ENCODE measurements around the gene CEP170B.
"Not testable (repeated sequence)": the region's sequence is repeated elsewhere in the genome, so short reads cannot be mapped to it uniquely, and the experiment has no call there.

Gene CEP170B

GRCh38 chr14:104855532-104856090, 9.5 kb upstream of the CEP170B start:
- H3K27ac ChIP-seq = no peak overlapping the region
- TF ChIP-seq ZFX (IDR thresholded peaks at IDR 0.05) = no peak
- TF ChIP-seq, protein P1, sequence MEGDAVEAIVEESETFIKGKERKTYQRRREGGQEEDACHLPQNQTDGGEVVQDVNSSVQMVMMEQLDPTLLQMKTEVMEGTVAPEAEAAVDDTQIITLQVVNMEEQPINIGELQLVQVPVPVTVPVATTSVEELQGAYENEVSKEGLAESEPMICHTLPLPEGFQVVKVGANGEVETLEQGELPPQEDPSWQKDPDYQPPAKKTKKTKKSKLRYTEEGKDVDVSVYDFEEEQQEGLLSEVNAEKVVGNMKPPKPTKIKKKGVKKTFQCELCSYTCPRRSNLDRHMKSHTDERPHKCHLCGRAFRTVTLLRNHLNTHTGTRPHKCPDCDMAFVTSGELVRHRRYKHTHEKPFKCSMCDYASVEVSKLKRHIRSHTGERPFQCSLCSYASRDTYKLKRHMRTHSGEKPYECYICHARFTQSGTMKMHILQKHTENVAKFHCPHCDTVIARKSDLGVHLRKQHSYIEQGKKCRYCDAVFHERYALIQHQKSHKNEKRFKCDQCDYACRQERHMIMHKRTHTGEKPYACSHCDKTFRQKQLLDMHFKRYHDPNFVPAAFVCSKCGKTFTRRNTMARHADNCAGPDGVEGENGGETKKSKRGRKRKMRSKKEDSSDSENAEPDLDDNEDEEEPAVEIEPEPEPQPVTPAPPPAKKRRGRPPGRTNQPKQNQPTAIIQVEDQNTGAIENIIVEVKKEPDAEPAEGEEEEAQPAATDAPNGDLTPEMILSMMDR (conservative IDR thresholded peaks at IDR 0.05) = no peak

GRCh38 chr14:104856157-104856868, 8.8 kb upstream of the CEP170B start:
- TF ChIP-seq ZFX (IDR thresholded peaks at IDR 0.05) = no peak
- TF ChIP-seq, protein P1 (conservative IDR thresholded peaks at IDR 0.05) = no peak
- no peak overlapping the region for H3K27ac ChIP-seq

DNA sequence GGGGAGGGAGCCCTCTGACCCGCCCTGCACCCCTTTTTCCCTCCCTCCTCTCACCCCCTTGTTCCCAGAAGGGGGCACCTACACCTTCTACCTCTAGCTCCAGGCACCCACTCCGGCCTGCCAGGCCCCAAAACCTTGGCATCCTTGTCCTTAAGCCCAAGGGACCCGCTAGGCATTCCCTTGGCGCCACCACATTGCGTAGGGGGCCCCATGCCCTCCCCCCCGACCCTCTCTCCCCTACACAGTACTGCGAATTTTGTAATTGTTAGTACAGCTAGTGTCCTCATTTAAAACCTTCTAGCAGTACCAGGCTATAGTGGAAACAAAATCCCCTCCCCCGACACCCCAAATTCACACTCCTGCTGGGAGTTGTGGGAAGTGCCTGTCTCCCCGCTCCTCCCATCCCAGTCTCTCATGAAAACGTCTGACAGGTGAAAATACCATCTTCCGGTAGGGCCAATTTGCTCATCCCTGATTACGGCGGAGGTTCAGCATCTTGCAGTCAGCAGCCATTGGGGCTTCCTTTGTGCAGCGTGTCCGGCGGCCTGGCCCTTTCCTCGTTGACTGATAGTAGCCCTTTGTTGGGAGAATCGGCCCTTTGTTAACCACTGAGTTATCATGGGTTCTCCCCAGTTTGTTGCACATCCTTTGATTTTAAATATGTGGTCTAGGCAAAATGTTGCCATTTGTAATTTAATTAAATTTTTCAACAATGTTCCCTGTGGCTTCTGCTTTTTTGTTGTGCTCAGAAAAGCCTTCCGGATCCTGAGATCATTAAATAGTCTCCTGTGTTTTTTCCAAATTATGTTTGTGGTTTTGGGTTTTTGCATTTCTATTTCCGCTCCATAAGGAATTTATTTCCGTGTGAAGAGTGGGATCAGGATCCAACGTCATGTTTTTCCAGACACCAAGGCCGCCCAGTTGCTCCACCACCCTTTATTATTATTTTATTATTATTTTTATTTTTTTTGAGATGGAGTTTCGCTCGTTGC, 7.9 kb upstream of the CEP170B start:
- no peak overlapping the region for H3K27ac ChIP-seq
- no peak for TF ChIP-seq ZFX (IDR thresholded peaks at IDR 0.05)
- TF ChIP-seq, protein P1 (conservative IDR thresholded peaks at IDR 0.05) = no peak

DNA sequence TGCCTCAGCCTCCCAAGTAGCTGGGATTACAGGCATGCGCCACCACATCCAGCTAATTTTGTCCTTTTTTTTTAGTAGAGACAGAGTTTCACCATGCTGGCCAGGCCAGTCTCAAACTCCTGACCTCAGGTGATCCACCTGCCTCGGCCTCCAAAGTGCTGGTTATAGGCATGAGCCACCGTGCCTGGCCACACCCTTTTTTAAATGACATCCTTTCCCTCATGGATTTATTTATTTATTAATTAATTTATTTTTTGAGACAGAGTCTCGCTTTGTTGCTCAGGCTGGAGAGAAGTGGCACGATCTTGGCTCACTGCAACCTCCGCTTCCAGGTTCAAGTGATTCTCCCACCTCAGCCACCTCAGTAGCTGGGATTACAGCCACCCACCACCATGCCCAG, 7.1 kb upstream of the CEP170B start:
- H3K27ac ChIP-seq = not testable (repeated sequence)

DNA sequence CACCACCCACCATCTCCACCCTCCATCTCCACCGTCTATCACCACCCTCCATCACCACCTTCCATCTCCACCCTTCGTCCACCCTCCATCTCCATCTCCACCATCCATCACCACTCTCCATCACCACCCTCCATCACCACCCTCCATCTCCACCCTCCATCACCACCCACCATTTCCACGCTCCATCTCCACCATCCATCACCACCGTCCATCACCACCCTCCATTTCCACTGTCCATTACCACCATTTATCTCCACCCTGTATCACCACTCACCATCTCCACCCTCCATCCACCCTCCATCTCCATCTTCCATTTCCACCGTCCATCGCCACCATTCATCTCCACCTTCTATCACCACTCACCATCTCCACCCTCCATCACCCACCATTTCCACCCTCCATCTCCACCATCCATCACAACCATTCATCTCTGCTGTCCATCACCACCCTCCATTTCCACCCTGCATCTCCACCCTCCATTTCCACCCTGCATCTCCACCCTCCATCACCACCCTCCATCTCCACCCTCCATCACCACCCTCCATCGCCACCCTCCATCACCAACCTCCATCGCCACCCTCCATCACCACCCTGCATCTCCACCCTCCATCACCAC, 6.1 kb upstream of the CEP170B start:
- TF ChIP-seq, protein P1 (conservative IDR thresholded peaks at IDR 0.05) = no peak
- no peak for TF ChIP-seq ZFX (IDR thresholded peaks at IDR 0.05)
- no peak overlapping the region for H3K27ac ChIP-seq

- no peak for TF ChIP-seq ZFX (IDR thresholded peaks at IDR 0.05)
- TF ChIP-seq, protein P1 (conservative IDR thresholded peaks at IDR 0.05) = no peak
- no peak overlapping the region for H3K27ac ChIP-seq
Measured at GRCh38 chr14:104859900-104860299, 5.2 kb upstream of the CEP170B start.

DNA sequence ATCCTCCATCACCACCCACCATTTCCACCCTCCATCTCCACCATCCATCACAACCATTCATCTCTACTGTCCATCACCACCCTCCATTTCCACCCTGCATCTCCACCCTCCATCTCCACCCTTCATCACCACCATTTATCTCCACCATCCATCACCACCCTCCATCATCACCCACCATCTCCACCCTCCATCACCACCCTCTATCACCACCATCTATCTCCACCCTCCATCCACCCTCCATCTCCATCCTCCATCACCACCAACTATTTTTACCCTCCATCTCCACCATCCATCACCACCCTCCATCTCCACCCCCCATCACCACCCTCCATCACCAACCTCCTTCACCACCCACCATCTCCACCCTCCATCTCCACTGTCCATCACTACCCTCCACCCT, 4.7 kb upstream of the CEP170B start:
- H3K27ac ChIP-seq = no peak overlapping the region
- TF ChIP-seq, protein P1 (conservative IDR thresholded peaks at IDR 0.05) = no peak
- no peak for TF ChIP-seq ZFX (IDR thresholded peaks at IDR 0.05)
